HEK293 (cell line): ENCODE results near the gene MUC5AC.

Experiments
- CTCF ChIA-PET: fragments of 350-600 bp; formaldehyde crosslinking; extraction: SDS; loops from one replicate; lab custom pipeline; 2021; ENCODE audit warnings: antibody characterized with exemption; lab: Yijun Ruan, JAX
- POLR2A ChIA-PET: fragments of 300-600 bp; formaldehyde crosslinking; extraction: SDS; loops from one replicate; lab custom pipeline; 2020; ENCODE audit warnings: antibody characterized with exemption, inconsistent platforms; lab: Yijun Ruan, JAX
- H3K27ac ChIP-seq: fragments of 200-500 bp; sonication (Bioruptor generic); 2 replicates; pipeline ENCODE4 v1.5.1; 2014; ENCODE audit warnings: low read depth, low read length, control low read depth, inconsistent platforms; ENCODE audit errors: extremely low read depth
- H3K36me3 ChIP-seq, 2 experiments: fragments of 200-500 bp in 1 of 2; sonication (Bioruptor generic) in 1 of 2; 1 replicate in 1 of 2; 2 replicates in 1 of 2; pipeline ENCODE4 v1.5.1; 2014 to 2017; ENCODE audit warnings: inconsistent platforms in 2 of 2, low read length in 2 of 2; ENCODE audit not compliant: control insufficient read depth in 2 of 2, insufficient read depth in 1 of 2
- H3K4me1 ChIP-seq: fragments of 200-500 bp; sonication (Bioruptor generic); 2 replicates; pipeline ENCODE4 v1.5.1; 2014; ENCODE audit warnings: mild to moderate bottlenecking, low read length, inconsistent platforms; ENCODE audit not compliant: control insufficient read depth, insufficient read depth
- H3K4me3 ChIP-seq: 2 replicates; pipeline ENCODE4 v1.5.1; 2011; ENCODE audit warnings: low read depth, mild to moderate bottlenecking, control low read depth, low read length, moderate library complexity
- H3K9me3 ChIP-seq: fragments of 200-500 bp; sonication (Bioruptor generic); 2 replicates; pipeline ENCODE4 v1.5.1; 2014; ENCODE audit warnings: low read depth, low read length, inconsistent platforms; ENCODE audit not compliant: control insufficient read depth, insufficient read depth
- EGR2 ChIP-seq: fragments of 450-650 bp; formaldehyde crosslinking; IDR thresholded peaks from 2 replicates; pipeline ENCODE4 v1.5.1; 2016; ENCODE audit warnings: low read depth, missing biosample characterization, missing genetic modification characterization
- KLF10 ChIP-seq: fragments of 450-650 bp; IDR thresholded peaks from 2 replicates; pipeline ENCODE4 v1.5.1; 2018; ENCODE audit warnings: missing biosample characterization, mild to moderate bottlenecking, missing genetic modification characterization
- PRDM1 ChIP-seq: fragments of 450-650 bp; formaldehyde crosslinking; IDR thresholded peaks from 2 replicates; pipeline ENCODE4; 2016; ENCODE audit warnings: missing biosample characterization, missing genetic modification characterization
- TCF7L2 ChIP-seq: IDR thresholded peaks from 2 replicates; pipeline ENCODE4 v1.6.1; 2011; ENCODE audit warnings: low read depth, mild to moderate bottlenecking, inconsistent platforms, low read length, moderate library complexity, borderline replicate concordance
- YY2 ChIP-seq: fragments of 450-650 bp; formaldehyde crosslinking; IDR thresholded peaks from 2 replicates; pipeline ENCODE4 v1.5.1; 2016; ENCODE audit warnings: missing biosample characterization, missing genetic modification characterization
- ZFHX2 ChIP-seq: fragments of 450-650 bp; formaldehyde crosslinking; conservative IDR thresholded peaks from 2 replicates; pipeline ENCODE4 v1.5.1; 2016; ENCODE audit warnings: missing biosample characterization, missing genetic modification characterization
- ZFP3 ChIP-seq: fragments of 450-650 bp; formaldehyde crosslinking; IDR thresholded peaks from 2 replicates; pipeline ENCODE4 v1.5.1; 2016; ENCODE audit warnings: low read depth, missing biosample characterization, missing genetic modification characterization
- ZFP41 ChIP-seq: fragments of 450-650 bp; formaldehyde crosslinking; IDR thresholded peaks from 2 replicates; pipeline ENCODE4 v1.5.1; 2016; ENCODE audit warnings: missing biosample characterization, missing genetic modification characterization, borderline replicate concordance
- ZNF10 ChIP-seq: fragments of 450-650 bp; formaldehyde crosslinking; IDR thresholded peaks from 2 replicates; pipeline ENCODE4 v1.5.1; 2017; ENCODE audit warnings: missing biosample characterization, missing genetic modification characterization
- ZNF114 ChIP-seq: fragments of 450-650 bp; formaldehyde crosslinking; IDR thresholded peaks from 2 replicates; pipeline ENCODE4 v1.5.0; 2017; ENCODE audit warnings: missing biosample characterization, missing genetic modification characterization
- ZNF184 ChIP-seq: fragments of 450-650 bp; IDR thresholded peaks from 2 replicates; pipeline ENCODE4 v1.5.1; 2018; ENCODE audit warnings: missing biosample characterization, mild to moderate bottlenecking, missing genetic modification characterization
- ZNF202 ChIP-seq: fragments of 450-650 bp; formaldehyde crosslinking; IDR thresholded peaks from 2 replicates; pipeline ENCODE4 v1.5.1; 2016; ENCODE audit warnings: missing biosample characterization, missing genetic modification characterization, borderline replicate concordance
- ZNF266 ChIP-seq: fragments of 450-650 bp; formaldehyde crosslinking; IDR thresholded peaks from 2 replicates; pipeline ENCODE4 v1.5.1; 2016; ENCODE audit warnings: missing biosample characterization, missing genetic modification characterization, low read depth
- ZNF274 ChIP-seq, 2 experiments: fragments of 200-500 bp in 1 of 2; fragments of 450-650 bp in 1 of 2; sonication (Bioruptor generic) in 1 of 2; formaldehyde crosslinking in 1 of 2; IDR thresholded peaks; 2 replicates each; pipeline versions ENCODE4 v1.5.1 to v1.6.1; 2014 to 2016; ENCODE audit warnings: borderline replicate concordance in 1 of 2, inconsistent platforms in 1 of 2, low read length in 1 of 2, missing biosample characterization in 1 of 2, missing genetic modification characterization in 1 of 2
- ZNF311 ChIP-seq: fragments of 450-650 bp; formaldehyde crosslinking; IDR thresholded peaks from 2 replicates; pipeline ENCODE4 v1.5.1; 2017; ENCODE audit warnings: missing biosample characterization, missing genetic modification characterization, borderline replicate concordance
- ZNF366 ChIP-seq: fragments of 450-650 bp; formaldehyde crosslinking; conservative IDR thresholded peaks from 2 replicates; pipeline ENCODE4 v1.5.1; 2016; ENCODE audit warnings: missing biosample characterization, missing genetic modification characterization
- ZNF37A ChIP-seq: fragments of 450-650 bp; IDR thresholded peaks from 2 replicates; pipeline ENCODE4 v1.5.1; 2018; ENCODE audit warnings: missing biosample characterization, missing genetic modification characterization
- ZNF521 ChIP-seq: fragments of 450-650 bp; formaldehyde crosslinking; IDR thresholded peaks from 2 replicates; pipeline ENCODE4 v1.5.1; 2017; ENCODE audit warnings: missing biosample characterization, mild to moderate bottlenecking, missing genetic modification characterization
- ZNF548 ChIP-seq: fragments of 450-650 bp; formaldehyde crosslinking; IDR thresholded peaks from 2 replicates; pipeline ENCODE4 v1.5.1; 2016; ENCODE audit warnings: missing biosample characterization, missing genetic modification characterization
- ZNF610 ChIP-seq: fragments of 450-650 bp; formaldehyde crosslinking; IDR thresholded peaks from 2 replicates; pipeline ENCODE4 v1.5.1; 2016; ENCODE audit warnings: missing biosample characterization, missing genetic modification characterization, borderline replicate concordance
- ZNF624 ChIP-seq: fragments of 450-650 bp; formaldehyde crosslinking; IDR thresholded peaks from 2 replicates; pipeline ENCODE4 v1.5.1; 2017; ENCODE audit warnings: missing biosample characterization, missing genetic modification characterization
- ZNF677 ChIP-seq: fragments of 450-650 bp; IDR thresholded peaks from 2 replicates; pipeline ENCODE4 v1.5.0; 2018; ENCODE audit warnings: missing biosample characterization, mild to moderate bottlenecking, missing genetic modification characterization, moderate library complexity
- ZNF791 ChIP-seq: fragments of 450-650 bp; formaldehyde crosslinking; IDR thresholded peaks from 2 replicates; pipeline ENCODE4 v1.5.1; 2016; ENCODE audit warnings: missing biosample characterization, missing genetic modification characterization
- TF ChIP-seq, protein P1 (sequence below): fragments of 450-650 bp; formaldehyde crosslinking; IDR thresholded peaks from 2 replicates; pipeline ENCODE4 v1.5.1; 2017; ENCODE audit warnings: missing biosample characterization, missing genetic modification characterization

Gene MUC5AC

DNA sequence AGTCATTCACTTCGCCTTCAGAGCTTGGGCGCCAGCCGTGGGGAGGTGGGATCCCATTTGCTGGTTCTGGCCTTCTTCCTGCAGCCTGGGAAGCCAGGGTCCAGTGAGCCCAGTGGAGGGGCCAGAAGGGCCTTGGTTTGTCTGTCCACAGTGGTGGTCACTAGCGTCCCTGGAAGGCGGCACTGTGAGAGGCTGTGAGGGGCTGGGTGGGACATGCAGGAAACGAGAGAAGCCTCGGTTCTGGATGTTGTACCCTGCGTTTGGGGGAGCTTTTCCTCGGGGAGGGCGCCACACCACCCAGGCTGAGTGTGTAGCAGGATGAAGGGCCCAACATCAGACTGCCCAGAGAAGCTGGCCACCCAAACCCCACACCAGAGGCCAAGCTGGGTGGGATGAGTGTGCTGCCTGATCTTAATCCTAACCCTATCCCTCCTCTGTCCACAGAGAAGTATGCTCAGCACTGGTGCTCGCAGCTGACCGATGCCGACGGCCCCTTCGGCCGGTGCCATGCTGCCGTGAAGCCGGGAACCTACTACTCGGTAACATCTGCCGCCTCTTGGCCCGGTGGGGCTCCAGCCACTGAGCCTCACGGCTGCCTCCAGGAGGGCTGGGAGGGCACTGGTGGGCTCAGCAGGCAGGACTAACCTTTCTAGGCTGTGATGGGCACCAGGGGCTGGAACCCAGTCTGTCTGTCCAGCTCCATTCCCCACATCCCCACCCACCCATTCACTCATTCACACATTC, 14.4 kb downstream of the MUC5AC start:
- Histone ChIP-seq H3K4me3 (no peak overlapping the region), H3K9me3 (no peaks in the 10 kb centered on the region), H3K4me1 (no peaks in the 10 kb centered on the region), H3K27ac (no peak overlapping the region)
- POLR2A ChIA-PET, result no interaction called here
- TF ChIP-seq ZNF791 (tag by site-specific recombination) (no peak), ZNF610 (tag by site-specific recombination) (no peak), ZNF624 (tag by site-specific recombination) (no peak), ZNF202 (tag by site-specific recombination) (no peak), TCF7L2 (no peak), ZNF37A (tag by site-specific recombination) (no peak), KLF10 (tag by site-specific recombination) (no peak), ZNF677 (no peak), ZNF548 (tag by site-specific recombination) (no peak), ZNF274 (IDR thresholded peaks at IDR 0.05; ENCODE audit: low read length) (no peak), ZNF274 (tag by site-specific recombination; IDR thresholded peaks at IDR 0.05; ENCODE audit: borderline replicate concordance) (no peak), ZNF184 (tag by site-specific recombination) (no peak), ZNF10 (tag by site-specific recombination) (no peak), ZNF521 (tag by site-specific recombination) (no peak), ZNF114 (tag by site-specific recombination) (no peak)
- TF ChIP-seq, protein P1, sequence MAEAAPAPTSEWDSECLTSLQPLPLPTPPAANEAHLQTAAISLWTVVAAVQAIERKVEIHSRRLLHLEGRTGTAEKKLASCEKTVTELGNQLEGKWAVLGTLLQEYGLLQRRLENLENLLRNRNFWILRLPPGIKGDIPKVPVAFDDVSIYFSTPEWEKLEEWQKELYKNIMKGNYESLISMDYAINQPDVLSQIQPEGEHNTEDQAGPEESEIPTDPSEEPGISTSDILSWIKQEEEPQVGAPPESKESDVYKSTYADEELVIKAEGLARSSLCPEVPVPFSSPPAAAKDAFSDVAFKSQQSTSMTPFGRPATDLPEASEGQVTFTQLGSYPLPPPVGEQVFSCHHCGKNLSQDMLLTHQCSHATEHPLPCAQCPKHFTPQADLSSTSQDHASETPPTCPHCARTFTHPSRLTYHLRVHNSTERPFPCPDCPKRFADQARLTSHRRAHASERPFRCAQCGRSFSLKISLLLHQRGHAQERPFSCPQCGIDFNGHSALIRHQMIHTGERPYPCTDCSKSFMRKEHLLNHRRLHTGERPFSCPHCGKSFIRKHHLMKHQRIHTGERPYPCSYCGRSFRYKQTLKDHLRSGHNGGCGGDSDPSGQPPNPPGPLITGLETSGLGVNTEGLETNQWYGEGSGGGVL, result no peak
- TF ChIP-seq, all 188 proteins: peak for 0
- H3K36me3 ChIP-seq, result no peaks in the 10 kb centered on the region
- CTCF ChIA-PET, result interaction anchor here (0.6 kb wide), 1 partner anchor 420 kb away, joined by 3 read pairs; no protein-coding TSS in a partner anchor

DNA sequence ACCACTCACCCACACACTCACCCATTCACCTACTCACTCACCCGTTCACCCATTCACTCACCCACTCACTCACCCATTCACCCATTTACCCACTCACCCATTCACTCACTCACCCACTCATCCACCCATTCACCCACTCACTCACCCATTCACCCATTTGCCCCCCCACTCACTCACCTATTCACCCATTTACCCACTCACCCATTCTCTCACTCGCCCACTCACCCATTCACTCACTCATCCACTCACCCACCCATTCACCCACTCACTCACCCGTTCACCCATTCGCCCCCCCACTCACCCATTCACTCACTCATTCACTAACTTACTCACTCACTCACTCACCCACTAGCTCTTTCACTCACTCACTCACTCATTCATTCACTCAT, 15.0 kb downstream of the MUC5AC start:
- Histone ChIP-seq H3K27ac (no peak overlapping the region), H3K4me1 (no peaks in the 10 kb centered on the region)
- POLR2A ChIA-PET, result no interaction called here
- no peak for TF ChIP-seq YY2 (tag by site-specific recombination)
- no peak for TF ChIP-seq ZFP3 (tag by site-specific recombination)
- 0 out of 2 replicates have a peak, but pooled peaks have one; percentile 19 for TF ChIP-seq ZNF366 (tag by site-specific recombination)
- TF ChIP-seq PRDM1, result peak; percentile 48
- TF ChIP-seq EGR2, result peak; percentile 92
- no peak for TF ChIP-seq ZNF266 (tag by site-specific recombination)
- peak; percentile 89 for TF ChIP-seq ZFHX2 (tag by site-specific recombination)
- no peak for TF ChIP-seq ZNF311 (tag by site-specific recombination)
- no peak for TF ChIP-seq ZFP41 (tag by site-specific recombination)
- TF ChIP-seq, all 188 proteins: peak for 4
- Histone ChIP-seq H3K36me3 (no peaks in the 10 kb centered on the region), H3K9me3 (no peaks in the 10 kb centered on the region), H3K4me3 (no peak overlapping the region)
- CTCF ChIA-PET, result no interaction called here
